GM18907 (cell line): ENCODE results near the gene LGALS8.

Experiments
- ATAC-seq: cut with Tn5 transposase; IDR thresholded peaks from one replicate; pipeline ENCODE4 v1.9.1; 2021; ENCODE audit warnings: mild to moderate bottlenecking, moderate library complexity; ENCODE audit not compliant: unreplicated experiment

The LGALS8 gene

GRCh38 chr1:236508593-236509027, 15.2 kb upstream of the LGALS8 start:
- no peak for ATAC-seq

DNA sequence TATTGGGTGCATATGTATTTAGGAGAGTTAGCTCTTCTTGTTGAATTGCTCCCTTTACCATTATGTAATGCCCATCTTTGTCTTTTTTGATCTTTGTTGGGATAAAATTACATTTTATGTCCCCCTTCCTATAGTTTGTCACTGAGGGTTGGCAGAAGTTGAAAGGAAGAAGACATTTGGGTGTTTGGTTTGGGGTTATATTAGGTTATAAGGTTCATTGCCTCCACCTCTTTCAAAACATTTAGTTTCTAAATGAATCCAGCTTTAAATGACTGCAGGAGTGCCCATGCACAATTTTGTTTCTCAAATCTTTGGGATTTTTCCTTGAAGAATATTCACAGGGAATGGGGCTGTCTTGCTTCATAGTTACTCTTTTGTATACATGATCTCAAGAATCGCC, 14.6 kb upstream of the LGALS8 start:
- no peak for ATAC-seq

DNA sequence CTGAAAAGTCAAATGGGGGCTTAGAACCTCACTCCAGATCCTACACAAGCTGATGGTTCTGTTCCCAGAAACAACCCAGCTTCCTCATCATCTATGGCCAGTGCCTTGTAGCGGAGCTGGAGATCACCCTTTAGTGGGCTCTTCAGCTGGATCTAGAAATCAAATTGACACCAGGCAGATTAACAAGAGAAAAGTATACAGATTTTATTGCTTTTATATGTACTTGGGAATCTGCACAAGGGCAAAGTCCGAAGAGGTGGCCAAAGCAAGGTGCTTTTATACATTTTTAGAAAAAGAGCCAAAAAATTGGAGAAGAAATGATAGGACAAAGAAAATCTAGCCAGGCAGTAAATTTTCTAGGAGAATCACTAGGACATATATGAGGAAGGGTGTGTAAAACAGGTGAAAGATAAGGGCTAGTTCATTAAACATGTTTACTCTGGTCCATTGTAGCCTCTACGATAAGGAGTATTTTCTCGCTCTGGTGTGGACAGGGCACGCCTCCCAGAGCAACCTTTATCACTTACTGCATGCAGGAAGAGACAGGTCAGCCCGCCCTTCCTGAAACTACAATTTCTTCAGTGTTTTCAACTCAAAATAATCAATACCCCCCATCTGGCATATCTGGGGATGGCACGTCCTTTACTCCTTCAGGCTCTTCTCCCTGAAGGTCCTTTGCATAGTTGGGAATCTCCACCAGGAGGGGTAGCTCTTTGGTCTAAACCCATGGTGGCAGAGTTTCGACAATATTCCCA, 14.0 kb upstream of the LGALS8 start:
- no peak for ATAC-seq

- ATAC-seq: no peak
Measured at GRCh38 chr1:236511735-236512418, 11.9 kb upstream of the LGALS8 start.

GRCh38 chr1:236514703-236515442, 8.9 kb upstream of the LGALS8 start:
- no peak for ATAC-seq

DNA sequence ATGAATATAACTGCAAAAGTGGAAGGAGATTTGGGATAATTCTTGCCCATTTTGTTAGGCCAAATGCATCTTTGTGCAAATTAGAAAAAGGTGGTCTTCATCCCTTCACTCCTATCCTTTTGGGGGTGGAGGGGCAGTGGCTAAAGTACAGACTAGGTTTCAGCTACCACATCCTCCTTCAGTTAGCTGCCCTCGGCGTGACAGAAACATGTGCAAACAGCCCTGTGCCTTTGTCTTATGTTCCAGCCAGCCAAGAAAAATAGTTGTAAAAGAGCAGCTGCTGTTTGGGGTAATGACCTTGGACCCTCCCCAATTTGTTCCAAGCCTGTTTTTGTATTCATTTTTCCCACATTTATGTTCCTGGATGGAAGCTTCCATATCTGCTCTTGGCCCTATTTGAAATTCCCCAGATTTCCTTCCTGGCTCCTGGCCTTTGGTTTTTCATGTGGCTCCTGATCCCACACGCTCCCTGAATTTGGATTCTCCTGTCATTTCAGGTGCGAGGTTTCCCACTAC, 8.3 kb upstream of the LGALS8 start:
- ATAC-seq: no peak

DNA sequence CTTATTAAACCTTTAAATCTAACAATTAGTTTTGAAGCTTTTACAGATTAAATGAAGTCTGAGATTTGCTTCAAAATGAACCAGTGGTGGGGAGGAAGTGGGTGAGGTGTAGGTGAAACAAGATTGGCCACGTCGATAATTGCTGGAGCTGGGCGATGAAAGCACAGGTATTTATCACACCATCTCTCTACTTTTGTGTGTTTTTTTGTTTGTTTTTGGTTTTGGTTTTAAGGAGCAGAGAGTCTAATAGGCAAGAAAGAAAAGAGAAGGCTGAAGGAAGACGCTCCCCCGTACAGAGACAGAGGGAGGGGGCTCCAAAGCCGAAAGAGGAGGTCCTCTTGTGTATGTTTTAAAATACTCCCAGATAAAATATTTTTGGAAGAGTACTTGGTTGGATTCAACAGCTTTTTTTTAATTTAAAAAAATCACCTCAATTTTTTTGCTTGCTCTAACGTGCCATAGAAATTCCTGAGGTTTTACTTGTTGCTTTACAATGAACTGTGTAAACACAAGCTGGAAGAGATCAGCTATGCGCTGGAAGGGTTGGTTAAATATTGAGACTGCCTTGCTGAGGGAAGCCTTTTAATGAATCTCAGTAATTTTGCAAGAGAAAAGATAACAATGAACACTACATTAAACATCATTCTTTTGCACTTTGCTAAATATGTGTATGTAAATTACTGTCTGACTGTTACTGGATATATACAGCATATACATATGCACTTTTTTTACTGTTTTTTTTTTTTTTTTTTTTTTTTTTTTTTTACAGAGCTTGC, 6.7 kb upstream of the LGALS8 start:
- ATAC-seq: no peak

DNA sequence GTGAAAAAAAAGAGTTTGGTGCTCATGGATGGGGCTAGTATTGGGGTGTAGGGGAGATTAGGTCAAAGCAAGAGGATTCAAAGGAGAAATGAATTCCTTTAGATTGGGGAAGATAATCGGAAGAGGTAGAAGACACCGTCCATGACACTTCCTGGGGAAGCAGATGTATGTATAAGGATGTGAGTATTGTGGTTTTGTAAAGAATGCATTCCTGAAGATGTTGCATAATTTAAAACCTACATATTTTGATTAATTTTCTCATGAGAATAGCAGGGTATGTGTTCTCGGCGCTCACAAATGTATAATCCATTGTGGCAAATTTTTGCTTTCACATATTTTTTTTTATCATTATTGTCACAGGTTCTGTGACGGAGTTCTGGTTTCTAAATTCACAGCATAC, 5.5 kb upstream of the LGALS8 start:
- ATAC-seq: no peak

GRCh38 chr1:236520445-236521005, 3.3 kb upstream of the LGALS8 start:
- no peak for ATAC-seq

- peak; percentile 4 for ATAC-seq
Measured at GRCh38 chr1:236522937-236523703, 662 bp upstream of the LGALS8 start.

DNA sequence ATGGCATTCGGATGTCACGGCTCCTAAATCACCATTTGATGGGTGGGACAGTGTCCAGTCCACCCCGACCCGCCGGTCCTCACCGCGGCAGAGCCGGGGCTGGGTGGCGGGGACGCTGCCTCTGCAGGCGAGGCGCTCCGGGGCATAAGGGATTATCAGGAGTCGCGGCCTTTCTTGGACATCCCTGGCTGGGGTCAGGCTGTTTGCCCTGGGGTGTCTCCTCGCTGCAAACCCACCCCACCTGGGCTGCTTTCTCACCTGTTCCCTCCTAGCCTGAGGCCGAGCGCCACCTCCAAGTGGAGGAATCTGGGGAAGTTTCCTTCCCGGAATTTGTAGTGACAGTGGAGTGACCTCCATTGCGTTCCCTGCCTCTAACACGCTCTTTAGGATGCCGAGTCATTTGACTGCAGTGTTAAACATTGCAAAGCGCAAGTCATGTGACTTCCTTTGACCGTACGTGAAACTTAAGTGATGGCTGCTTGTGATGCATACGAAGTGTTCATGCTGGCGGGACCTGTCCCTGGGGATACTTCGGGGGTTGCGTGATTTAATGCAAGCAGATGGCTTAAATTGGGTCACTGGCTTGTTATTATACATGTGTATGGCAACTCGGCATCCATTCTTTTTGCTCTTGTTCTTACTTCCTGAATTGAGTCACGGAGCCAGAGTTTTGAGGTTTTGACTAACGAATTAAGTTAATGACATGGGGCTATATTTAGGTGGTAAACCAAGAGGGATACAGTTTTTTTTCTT, 536 bp downstream of the LGALS8 start:
- peak; percentile 96 for ATAC-seq

DNA sequence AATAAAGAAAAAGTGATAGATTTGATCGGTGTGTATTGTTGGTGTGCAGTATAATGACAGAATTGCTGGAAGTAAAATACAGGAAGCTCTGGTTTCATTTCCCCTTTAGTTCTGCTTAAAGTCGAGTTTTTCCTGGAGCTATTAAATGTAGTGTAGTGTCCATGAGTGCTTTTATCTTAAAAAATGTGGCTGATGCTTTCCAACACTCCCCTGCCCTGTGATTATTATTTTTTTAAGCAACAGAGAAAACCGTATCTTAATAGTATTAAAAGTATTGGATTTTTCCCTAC, 1.1 kb downstream of the LGALS8 start:
- ATAC-seq: peak; percentile 6

- ATAC-seq: no peak
Measured at GRCh38 chr1:236526079-236526478, 2.3 kb downstream of the LGALS8 start.

GRCh38 chr1:236530286-236530685, 6.5 kb downstream of the LGALS8 start:
- ATAC-seq: no peak

DNA sequence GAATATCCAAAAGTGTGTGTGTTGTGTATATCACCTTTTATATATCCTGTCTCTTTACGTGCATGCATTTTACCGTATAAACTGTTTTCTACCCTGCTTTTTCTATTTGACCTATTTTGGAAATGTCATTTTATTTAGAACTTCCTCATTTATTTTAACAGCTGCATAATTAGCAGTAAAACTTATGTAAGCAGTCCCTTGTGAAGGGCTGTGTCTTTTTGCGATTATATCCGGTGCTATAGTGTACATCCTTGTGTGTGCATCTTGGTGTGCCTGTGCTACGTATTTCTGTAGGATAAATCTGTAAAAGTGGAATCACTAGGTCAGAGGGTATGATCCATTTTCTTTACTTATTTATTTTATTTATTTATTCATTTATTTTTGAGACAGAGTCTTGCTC, 7.2 kb downstream of the LGALS8 start:
- ATAC-seq: no peak

DNA sequence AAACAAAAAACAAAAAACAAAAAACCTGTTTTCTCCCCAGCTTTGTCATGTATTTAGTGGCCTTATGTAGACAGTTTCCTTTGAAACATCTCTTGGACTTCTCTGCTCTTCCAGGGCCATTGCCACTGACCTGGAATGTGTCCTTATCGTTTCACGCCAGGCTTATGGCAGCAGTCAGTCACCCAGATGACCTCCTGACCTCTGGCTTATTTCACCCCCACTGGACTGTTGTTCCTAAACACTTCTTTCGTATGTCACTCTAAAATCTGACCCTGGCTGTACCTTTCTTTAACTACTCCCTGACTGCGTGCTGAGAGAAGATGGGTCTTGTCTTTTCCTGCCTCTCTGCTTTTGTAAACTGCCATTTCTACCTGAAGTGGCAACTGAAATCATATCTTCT, 9.1 kb downstream of the LGALS8 start:
- no peak for ATAC-seq

DNA sequence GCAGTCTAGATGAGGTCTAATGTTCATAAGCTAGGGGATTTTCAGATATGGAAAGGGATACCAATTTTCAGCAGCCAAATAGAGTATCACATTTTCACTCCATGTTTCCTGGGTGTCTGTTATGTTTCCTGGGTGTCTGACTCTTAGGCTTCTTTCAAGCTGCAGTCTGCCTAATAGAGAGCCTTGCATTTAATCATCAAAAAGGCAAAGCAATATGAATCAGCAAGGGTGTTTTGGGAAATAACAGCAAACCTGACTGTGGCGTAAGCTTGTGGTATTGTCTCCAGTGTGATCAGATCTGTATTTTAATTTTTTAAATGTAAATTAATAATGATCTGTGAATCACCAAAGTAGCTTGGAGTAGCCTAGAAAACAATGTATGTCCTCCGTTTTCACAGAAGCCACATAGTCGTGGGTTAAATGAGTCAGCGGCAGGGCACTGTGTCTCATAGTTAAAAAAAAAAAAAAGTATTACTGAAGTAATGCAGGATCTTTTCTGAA, 10.4 kb downstream of the LGALS8 start:
- ATAC-seq: no peak

DNA sequence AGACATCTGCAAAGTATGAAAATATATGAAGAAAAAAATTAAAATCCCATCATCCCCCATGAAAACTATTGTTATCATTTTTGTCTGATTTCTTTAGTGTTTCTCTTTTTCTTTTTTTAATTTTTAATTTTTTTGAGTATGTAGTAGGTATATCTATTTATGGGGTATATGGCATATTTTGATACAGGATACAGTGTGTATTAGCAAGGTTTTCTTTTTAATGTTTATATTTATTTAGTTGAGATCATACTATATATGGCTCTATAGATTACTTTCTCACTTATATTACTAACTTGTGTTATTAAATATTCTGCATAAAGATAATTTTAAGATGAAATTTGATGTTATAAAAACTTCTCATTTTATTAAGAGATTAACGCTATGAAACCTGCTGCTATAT, 11.4 kb downstream of the LGALS8 start:
- ATAC-seq: no peak

GRCh38 chr1:236535662-236536161, 11.9 kb downstream of the LGALS8 start:
- ATAC-seq: no peak
